Astrocyte (in vitro differentiated cells and primary cell): ENCODE data around the gene MKRN2.

Experiments
- CTCF ChIP-seq: IDR thresholded peaks from 2 replicates; pipeline ENCODE4 v1.5.1; 2011; ENCODE audit warnings: low read depth, mild to moderate bottlenecking, inconsistent platforms, low read length, moderate library complexity; ENCODE audit not compliant: insufficient read depth
- EZH2 ChIP-seq: IDR thresholded peaks from 2 replicates; pipeline ENCODE4 v1.6.1; 2012; ENCODE audit warnings: mild to moderate bottlenecking, low read length, inconsistent platforms; ENCODE audit not compliant: insufficient read depth

- TF ChIP-seq CTCF, result no peak
- no peak for TF ChIP-seq EZH2
These were observed 29.1 kb upstream of the MKRN2 start for GRCh38 chr3:12527757-12528143.
